ENCODE measurements around the gene SYNPR.

DNA sequence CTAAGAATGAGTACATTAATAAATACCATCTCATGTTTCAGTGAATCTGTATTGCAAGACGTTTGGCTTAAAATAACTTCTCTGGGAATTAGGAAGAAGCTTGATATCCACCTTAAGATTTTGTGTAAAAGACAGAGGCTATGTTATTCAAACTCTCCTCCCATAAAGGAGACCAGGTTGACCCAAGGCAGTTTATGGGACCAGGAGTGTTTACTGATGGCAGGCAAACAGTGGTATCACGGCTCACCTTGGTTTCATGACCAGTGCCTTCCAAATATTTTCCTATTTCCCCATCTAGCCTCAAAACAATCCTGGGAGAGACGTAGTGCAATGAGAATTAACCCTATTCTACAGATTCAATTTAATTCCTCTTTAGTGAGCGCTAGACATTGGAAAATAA, 284.2 kb downstream of the SYNPR start:
- no peak for TF ChIP-seq POLR2AphosphoS5 (IDR thresholded peaks at IDR 0.05)
- no peak for TF ChIP-seq TAF1 (IDR thresholded peaks at IDR 0.05; ENCODE audit: low read depth)
- TF ChIP-seq, protein P1, sequence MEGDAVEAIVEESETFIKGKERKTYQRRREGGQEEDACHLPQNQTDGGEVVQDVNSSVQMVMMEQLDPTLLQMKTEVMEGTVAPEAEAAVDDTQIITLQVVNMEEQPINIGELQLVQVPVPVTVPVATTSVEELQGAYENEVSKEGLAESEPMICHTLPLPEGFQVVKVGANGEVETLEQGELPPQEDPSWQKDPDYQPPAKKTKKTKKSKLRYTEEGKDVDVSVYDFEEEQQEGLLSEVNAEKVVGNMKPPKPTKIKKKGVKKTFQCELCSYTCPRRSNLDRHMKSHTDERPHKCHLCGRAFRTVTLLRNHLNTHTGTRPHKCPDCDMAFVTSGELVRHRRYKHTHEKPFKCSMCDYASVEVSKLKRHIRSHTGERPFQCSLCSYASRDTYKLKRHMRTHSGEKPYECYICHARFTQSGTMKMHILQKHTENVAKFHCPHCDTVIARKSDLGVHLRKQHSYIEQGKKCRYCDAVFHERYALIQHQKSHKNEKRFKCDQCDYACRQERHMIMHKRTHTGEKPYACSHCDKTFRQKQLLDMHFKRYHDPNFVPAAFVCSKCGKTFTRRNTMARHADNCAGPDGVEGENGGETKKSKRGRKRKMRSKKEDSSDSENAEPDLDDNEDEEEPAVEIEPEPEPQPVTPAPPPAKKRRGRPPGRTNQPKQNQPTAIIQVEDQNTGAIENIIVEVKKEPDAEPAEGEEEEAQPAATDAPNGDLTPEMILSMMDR (IDR thresholded peaks at IDR 0.05; ENCODE audit: poor library complexity, severe bottlenecking) = no peak
- no peak for TF ChIP-seq EP300 (conservative IDR thresholded peaks at IDR 0.05; ENCODE audit: poor library complexity, severe bottlenecking)
- TF ChIP-seq RAD21 (conservative IDR thresholded peaks at IDR 0.05) = no peak
- TF ChIP-seq REST (IDR thresholded peaks at IDR 0.05; ENCODE audit: borderline replicate concordance) = no peak
- TF ChIP-seq EZH2 (IDR thresholded peaks at IDR 0.05; ENCODE audit: borderline replicate concordance, insufficient read depth, low read length, poor library complexity, severe bottlenecking) = no peak
- TF ChIP-seq MXI1 (conservative IDR thresholded peaks at IDR 0.05; ENCODE audit: poor library complexity, severe bottlenecking) = no peak
- TF ChIP-seq SMC3 (conservative IDR thresholded peaks at IDR 0.05; ENCODE audit: poor library complexity) = no peak
